SKM-1 treated with dmso at 0.1 percent for 144 hours (cell line): Measurements from ENCODE around the gene COL4A2.
A peak's percentile ranks its signal among the peaks of the same experiment; 100 is the strongest.
"Not testable (repeated sequence)": the region's sequence is repeated elsewhere in the genome, so short reads cannot be mapped to it uniquely, and the experiment has no call there.

ENCODE experiments used
- DNase-seq: peaks from one replicate; lab custom pipeline; 2025; ENCODE audit not compliant: unreplicated experiment; lab: John Stamatoyannopoulos, UW

The COL4A2 gene

DNA sequence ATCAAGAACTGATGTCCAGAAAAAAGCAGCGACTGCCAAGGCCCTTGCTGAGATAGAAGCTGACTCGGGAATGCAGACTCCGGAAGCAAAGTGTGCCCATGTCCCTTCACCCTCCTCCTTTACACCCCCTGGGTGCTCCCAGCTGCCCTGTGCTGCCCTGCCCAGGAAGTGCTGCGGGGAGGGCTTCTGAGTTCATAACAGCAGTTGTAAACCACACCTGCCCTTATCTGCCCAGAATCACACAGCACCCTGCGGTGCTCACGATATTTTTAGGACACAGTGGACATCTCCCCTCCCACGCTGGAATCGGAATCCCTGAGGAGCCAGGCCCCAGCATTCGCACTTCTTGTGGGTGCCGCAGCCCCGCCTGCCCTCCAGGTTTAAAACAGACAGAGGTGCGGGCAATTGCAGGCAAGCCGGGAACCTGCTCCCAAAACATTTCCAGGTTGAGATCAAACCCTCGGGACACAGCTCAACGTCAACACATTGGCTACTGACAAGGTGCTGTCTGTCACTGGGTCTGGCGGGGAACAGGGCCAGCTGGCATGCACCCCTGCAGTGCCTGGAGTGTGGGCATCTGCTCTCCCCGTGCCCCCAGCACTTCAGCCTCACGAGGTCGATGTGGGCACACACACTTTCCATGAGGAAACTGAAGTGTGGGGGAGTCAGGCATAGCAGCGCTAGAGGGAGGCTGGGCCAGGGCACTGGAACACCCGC, 217.6 kb downstream of the COL4A2 start:
- DNase-seq: no peak

DNA sequence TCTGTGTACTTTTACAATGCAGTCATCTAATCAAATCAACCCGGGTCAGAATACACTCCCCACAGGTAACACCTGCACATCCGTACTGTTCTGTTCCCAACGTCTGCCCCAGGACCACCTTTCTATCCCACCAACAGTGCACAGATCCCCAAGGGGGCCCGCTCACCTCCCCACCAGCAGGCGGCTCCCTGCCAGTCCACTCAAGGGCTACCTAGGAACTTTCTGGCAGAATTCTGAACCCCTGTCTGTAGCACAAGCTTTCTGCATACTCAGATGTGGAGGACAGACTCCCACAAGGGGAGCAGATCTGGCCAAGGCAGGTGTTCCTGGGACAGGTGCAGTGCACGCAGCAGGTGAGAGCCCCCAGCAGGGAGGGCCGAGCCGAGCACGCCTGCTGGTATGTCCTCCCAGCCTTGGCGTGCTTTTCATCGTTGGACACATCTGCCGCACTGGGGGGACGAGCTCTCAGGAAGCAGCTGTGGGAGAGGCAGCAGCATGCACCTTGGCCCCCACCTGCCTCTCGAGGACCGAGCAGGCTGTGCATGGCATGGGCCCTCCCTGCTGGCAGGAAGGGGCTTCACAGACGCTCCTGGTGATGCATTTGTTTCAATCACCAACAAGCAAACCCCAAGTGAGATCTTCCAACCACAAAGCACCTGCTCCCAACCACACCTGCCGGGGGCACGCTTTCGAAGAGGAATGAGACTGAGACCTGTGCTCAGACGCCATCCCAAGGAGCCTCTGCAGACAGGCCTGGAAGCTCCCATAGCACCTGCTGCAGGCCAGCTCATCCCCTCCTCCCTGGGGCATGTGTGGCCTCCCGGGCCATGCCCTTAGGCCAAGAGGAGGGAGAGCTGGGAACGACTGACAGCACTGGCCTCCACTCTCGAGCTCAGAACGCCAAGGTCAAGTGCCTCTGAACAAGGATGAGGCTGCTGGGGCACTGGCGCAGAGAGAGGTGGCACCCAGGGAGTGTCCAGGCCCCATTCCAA, 218.5 kb downstream of the COL4A2 start:
- DNase-seq: no peak

DNA sequence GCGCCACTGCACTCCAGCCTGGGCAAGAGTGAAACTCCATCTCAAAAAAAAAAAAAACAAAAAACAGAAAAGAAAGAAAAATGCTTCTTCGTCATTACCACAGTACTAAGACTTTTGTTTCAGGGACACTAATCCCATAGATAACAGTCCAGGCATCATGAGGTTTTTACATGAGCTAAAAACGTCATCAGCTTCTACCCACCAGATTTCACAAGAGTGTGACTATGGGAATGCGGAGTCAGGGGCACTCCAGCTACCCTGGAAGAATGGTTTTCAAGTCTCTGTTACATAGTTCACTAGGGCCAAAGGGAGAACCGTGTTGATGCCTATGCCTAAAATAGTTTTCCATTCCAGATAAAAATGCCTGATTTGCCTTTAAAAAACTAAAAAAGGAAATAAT, 221.3 kb downstream of the COL4A2 start:
- DNase-seq: peak; percentile 68

DNA sequence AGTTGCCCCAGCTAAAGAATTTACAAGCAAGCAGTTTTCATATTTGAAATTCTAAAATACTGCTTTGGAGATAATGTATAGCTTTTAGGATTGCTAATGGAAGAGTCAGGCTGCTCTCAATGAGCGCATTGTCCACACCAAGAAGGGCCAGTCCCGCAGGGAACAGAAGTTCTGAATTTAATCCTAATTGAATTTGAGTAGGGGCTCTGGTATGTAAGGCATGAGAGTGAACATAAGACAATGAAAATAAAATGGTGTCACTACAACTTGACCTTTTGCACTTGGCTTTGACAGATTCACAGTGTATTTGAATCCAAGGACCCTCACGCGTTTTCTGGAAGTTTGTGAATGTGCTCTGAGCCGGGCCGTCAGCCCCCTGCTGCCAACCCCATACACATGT, 221.8 kb downstream of the COL4A2 start:
- no peak for DNase-seq

DNA sequence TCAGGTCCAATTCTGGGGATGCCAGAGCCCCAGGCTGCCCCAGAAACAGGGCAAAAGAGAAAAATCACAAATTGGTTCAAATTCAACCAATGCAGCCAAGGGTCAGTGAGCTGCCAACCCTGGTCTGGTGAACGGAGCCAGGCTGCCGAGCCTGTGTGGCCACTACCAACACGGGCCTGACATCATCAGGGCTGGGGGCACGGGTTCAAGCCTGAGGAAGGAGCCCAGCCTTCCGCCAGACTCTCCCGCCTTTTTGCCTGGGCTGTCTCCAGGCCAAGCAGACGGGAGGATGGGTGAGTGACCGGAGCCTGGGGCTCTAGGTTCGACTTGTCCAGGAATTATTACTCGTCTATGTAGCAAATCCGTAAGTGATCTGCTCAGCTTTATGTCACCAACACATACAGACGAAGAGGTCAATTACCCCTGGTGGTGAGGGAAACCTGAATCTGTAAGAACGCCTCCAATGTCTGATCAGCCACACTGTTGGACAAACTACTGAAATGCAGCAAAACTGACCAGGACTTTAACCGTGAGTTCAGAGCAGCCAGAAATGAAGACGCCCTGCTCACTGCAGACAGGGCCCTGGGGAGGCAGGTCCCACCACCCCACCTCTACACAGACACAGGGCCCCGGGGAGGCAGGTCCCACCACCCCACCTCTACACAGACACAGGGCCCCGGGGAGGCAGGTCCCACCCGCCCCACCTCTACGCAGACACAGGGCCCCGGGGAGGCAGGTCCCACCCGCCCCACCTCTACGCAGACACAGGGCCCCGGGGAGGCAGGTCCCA, 222.6 kb downstream of the COL4A2 start:
- DNase-seq: no peak

DNA sequence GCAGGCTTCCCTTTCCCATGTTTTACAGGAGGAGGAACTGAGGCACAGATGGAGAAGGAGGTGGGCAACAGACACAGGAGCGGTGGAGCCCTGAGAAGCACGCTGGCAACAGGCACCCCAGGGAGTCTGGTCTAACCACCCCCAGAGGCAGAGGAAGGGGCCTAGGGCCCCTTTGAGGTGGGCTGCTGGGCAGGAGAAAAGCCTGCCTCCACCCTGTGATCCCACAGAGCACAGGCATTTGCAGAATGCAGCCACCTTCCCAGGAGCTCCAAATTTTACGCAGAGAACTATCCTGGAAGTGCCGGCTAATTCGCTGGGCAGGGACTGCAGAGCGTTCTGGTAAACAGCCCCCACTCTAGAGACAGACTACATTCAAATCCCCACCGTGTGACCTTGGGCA, 224.0 kb downstream of the COL4A2 start:
- no peak for DNase-seq

DNA sequence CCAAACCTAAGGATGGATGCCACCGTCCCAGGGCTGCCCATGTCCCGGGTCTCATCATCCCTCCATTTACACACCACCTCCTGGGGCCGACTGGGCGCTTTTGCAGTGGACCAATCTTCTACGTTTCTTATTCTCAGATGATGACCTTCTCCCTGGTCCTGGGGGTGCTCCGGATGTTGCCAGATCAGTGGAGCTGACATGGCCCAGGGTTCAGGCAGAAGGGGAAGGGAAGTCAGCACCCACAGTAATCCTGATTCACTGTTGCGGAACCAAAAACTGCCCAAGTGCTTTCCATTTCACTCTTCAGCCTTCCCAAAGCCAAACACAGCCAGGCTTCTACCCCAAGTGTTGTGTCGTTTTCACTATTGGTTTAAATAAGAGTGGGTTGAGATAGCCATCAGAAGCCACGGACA, 224.6 kb downstream of the COL4A2 start:
- DNase-seq: no peak

DNA sequence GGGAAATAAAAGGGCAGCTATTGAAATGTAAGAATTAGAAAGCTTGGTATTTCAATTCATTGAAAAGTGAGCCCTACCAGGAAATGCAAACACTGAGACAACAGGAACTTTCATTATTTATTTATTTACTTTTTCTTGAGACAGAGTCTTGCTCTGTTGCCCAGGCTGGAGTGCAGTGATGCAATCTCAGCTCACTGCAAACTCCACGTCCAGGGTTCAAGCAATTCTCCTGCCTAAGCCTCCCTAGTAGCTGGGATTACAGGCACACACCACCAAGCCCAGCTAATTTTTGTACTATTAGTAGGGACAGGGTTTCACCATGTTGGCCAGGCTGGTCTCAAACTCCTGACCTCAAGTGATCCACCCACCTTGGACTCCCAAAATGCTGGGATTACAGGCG, 225.2 kb downstream of the COL4A2 start:
- not testable (repeated sequence) for DNase-seq

DNA sequence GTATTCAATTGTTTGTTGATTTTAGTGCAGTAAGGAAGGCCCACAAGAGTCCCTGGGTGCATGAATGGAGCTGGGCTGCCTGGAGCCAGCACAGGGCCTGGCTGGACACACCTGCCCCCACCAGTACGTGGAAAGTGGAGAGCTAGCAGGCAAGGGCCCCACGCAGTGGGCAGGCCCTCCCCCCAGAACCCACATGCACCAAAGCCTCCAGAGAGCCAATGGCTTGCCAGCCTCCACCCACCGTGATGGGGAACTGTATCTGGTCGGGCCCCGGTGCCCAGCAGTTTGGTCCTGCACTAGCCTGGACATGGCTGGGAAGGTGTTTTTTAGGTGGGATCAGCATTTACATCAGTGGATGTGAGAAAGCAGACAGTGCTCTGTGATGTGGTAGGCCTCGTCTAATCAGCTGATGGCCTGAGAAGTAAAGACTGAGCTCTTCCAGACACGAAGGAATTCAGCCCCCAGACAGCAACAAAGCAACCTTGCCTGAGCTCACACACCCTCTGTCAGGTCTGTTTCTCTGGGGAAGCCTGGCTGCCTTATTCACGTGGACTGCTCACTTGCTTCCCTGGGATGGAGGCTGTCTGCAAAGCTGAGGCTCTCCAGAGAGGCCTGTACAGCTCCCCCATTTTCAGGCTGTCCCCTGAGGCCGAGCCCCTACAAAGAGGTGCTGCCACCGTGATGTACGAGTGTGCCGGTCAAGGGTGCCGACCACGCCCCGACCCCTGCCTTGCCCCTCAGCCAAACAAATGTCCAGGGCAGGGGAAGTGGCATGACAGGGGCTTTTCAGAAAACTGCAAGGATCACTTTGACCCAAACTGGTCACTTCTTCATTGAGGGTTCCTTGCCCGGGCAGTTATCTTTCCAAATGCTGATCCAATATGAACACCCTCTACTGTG, 226.9 kb downstream of the COL4A2 start:
- no peak for DNase-seq

DNA sequence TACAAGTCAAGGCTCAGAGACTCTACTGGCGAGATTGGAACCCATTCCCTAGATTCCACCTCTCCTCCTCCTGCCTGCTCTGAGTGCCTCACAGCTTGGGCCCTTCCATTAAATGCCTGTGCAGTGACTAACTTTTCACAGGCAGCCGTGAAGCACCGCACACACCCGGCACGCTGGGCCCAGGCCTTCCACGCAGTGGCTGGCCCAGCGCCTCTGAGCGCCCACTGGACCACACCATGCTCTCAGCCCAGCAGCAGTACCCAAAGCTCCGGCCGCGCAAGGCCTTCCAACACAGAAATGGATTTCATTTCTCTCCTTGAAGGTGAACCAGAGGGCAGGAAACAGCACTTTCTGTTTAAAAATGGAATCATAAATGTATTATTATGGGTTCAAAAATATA, 228.4 kb downstream of the COL4A2 start:
- no peak for DNase-seq

DNA sequence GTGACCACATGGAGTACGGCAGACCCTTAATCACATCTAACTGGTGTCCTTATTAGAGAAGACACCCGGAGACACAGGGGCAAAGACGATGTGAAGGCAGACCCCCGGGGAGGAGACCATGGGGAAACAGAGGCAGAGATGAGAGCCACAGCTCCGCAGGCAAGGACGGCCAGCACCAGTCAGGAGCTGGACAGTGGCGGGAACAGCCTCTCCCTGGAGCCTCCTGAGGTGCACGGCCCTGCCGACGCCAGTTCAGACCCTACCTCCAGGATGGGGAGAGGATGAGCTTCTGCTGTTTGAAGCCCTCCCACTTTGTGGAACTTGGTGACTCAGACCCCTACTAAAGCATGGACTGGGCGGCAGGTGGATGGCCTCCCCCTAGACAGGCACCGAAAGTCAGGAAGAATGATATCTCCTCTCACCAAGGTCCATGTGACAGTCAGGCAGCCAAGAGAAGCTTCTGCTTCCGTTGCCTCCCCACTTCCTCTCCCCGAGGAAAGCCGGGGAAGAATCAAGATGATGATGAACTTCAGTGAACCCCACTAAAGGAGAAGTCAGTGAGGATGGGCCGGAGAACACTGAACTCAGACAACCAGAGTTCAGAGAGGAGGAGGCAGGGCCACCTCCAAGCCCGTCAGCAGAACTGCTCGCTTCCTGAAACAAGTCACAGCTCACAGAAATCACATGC, 229.1 kb downstream of the COL4A2 start:
- DNase-seq: peak; percentile 96

DNA sequence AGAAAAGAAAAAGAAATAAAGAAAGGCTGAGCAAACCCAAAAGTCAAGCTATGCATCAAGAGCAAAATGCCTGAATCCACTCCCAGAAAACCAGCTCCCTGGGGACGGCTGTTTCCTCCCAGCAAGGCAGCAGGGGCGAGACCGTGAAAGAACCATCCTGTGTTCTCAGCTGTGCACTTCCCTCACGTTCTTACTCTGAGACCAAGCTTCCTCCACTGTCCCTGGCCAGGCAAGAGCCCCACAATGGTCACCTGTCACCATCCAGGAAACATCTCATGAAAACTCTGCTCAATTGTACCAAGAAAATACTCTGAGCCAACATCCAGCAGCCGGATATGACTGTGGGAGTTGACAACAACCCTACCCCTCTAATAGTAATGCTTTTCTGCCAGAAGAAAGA, 231.5 kb downstream of the COL4A2 start:
- DNase-seq: no peak

DNA sequence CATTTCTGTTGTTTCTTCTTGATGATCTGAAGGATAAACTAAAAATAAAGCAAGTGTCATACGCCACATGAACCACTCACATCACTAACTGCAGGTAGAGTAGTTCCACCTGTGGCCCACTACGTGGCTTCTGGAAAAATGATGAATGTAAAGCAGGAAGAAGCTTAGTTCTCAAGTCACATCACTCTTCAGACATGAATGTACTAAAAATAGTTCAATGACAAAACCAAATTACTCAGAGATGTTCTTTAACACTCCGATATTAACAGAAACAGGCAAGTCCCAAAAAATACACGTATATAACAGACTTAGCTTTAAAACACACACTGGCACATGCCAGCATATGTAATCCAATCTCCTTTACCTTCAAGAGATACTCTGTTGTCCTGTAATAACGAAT, 232.8 kb downstream of the COL4A2 start:
- no peak for DNase-seq

DNA sequence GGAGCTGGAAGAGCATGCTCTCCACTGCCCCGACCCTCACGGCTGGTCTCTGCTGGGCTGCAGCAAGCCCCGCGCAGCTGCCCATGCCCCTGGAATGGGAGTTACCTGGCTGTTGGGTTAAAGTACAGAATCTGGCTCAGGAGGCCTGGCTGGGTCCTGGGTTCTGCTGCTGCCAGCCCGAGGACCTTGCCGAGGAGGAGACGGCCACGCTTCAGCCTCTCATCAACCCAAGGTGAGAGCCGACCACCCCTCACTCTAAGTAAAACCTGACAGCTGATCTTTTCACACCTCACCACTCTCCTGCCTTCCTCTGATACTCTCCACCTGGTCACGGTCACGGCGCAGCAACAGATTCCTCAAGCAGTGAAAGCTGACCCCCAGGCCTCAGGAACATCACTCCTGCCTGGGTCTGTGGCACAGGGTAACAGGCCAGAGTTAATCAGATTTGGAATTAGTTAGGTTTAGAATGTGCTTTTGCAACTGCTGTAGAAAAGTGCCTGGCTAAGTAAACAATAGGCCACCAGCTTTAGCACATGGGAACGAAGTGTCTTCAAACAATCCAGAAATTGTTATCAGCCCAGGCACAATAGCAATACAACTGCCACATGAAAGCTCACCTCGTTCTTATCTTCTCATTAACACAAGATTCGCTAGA, 233.9 kb downstream of the COL4A2 start:
- no peak for DNase-seq

DNA sequence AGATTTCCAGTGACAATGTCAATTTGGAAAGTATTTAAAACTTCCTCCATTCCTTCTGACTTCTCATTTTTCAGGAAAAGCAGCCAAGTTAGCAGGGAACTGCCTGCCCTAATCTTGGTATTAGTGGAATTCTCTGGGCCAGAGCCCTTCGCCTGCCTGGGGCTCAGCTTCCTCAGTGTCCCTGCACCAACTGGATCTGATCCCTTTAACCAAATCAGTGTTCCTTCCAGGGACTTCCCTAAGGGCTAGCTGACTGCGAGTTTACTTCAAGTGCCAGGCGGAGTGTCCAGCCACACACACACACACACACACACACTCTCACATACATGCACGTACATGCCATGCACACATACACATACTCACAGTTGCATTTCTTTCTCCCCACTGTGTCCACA, 234.4 kb downstream of the COL4A2 start:
- DNase-seq: no peak

DNA sequence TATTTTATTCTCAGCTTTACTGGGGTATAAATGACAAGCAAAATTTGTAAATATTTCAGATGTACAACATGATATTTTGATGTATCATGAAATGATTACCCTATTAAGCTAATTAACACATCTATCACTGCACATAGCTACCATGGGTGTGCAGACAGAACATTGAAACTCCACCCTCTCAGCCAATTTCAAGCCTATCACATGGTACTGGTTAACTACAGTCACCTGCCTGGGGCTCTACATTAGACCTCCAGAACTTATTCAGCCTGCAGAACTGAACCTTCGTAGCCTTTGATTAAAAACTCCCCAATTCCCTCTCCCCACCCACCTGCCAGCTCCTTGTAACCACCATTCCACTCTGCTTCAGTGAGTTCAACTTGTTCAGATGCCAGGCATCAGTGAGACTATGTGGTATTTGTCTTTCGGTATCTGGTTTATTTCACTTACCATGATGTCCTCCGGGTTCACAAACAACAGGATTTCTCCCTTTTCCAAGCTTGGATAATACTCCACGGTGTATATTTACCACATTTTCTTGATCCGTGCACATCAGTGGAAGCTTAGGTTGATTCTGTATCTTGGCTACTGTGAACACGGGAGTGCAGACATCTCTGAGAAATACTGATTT, 235.2 kb downstream of the COL4A2 start:
- no peak for DNase-seq

DNA sequence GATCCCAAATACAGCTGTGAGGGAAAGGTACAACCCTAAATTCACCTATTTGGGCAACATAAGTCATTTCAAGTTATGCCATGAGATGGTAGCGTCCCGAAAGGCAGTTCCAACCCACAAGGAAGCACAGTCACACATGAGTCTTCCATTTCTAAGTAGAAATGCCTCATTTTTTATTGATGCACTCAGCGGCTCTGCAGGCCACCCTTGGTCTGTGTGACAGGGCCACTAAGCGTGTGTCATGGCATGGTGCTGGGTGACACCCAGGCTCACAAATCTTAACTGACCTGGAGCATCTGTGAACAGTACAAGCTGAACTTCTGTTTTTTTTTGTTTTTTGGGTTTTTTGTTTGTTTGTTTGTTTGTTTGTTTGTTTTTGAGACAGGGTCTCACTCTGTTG, 239.3 kb downstream of the COL4A2 start:
- no peak for DNase-seq

DNA sequence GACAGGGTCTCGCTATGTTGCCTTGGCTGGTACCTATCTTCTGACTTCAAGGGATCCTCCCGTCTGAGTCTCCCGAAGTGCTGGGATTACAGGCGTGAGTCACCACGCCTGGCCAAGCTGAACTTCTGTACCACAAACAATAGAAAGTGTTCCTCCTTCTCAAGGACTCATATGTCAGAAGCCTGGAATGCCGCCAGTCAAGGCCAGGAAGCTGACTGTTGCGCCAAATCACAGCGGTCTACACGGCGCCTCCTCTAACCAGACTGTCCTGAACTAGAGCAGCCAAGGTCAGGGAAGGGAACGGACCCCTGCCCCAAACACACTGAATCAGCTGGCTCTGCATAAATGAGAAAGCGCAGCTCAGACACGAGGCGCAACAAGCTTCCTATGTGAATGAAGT, 239.8 kb downstream of the COL4A2 start:
- DNase-seq: no peak
